Fibroblast of lung (primary cell): ENCODE results near the gene PTPRE. TPM values are rescaled to one million over a fixed set of nuclear protein-coding genes. Genes with fewer than 3 reads are reported as not detected.
A peak's percentile ranks its signal among the peaks of the same experiment; 100 is the strongest.

ENCODE experiments used
- DNase-seq, 2 donors: peaks; one replicate each; pipeline versions ENCODE4 v3.0.0 to v3.0.0-alpha.2; 2010; ENCODE audit warnings: low read depth in 2 of 2
- H2AFZ ChIP-seq: 2 replicates; pipeline ENCODE4 v1.5.1; 2012; ENCODE audit warnings: low read length, control low read depth, inconsistent platforms
- H3K27ac ChIP-seq: 2 replicates; pipeline ENCODE4 v1.5.1; 2011; ENCODE audit warnings: low read length, control low read depth; ENCODE audit not compliant: insufficient read depth
- H3K27me3 ChIP-seq: 2 replicates; pipeline ENCODE4 v1.5.1; 2011; ENCODE audit warnings: mild to moderate bottlenecking, low read length; ENCODE audit not compliant: control insufficient read depth, insufficient read depth
- H3K36me3 ChIP-seq: 2 replicates; pipeline ENCODE4 v1.5.1; 2011; ENCODE audit warnings: low read length; ENCODE audit not compliant: control insufficient read depth, insufficient read depth
- H3K4me1 ChIP-seq: 2 replicates; pipeline ENCODE4 v1.5.1; 2011; ENCODE audit warnings: low read length; ENCODE audit not compliant: control insufficient read depth, insufficient read depth; ENCODE audit errors: extremely low read depth
- H3K4me2 ChIP-seq: 2 replicates; pipeline ENCODE4 v1.5.1; 2011; ENCODE audit warnings: low read length, control low read depth; ENCODE audit not compliant: insufficient read depth; ENCODE audit errors: extremely low read depth
- H3K4me3 ChIP-seq, 4 experiments: fragments of 200-600 bp in 1 of 4; sonication (generic) in 1 of 4; replicated peaks in 1 of 4; 2 replicates each; pipeline ENCODE4 v1.5.1; 2011 to 2016; ENCODE audit warnings: low read length in 4 of 4, low read depth in 3 of 4, mild to moderate bottlenecking in 3 of 4, control low read depth in 2 of 4, inconsistent platforms in 1 of 4, mixed read lengths in 1 of 4; ENCODE audit not compliant: insufficient read depth in 1 of 4; ENCODE audit errors: control extremely low read depth in 1 of 4
- H3K79me2 ChIP-seq: 2 replicates; pipeline ENCODE4 v1.5.1; 2012; ENCODE audit warnings: mild to moderate bottlenecking, low read length, inconsistent platforms; ENCODE audit not compliant: control insufficient read depth, insufficient read depth
- H3K9ac ChIP-seq: 2 replicates; pipeline ENCODE4 v1.5.1; 2011; ENCODE audit warnings: mild to moderate bottlenecking, low read length, control low read depth; ENCODE audit not compliant: insufficient read depth
- H3K9me3 ChIP-seq: 2 replicates; pipeline ENCODE4 v1.5.1; 2012; ENCODE audit warnings: low read depth, low read length; ENCODE audit not compliant: control insufficient read depth, insufficient read depth
- H4K20me1 ChIP-seq: 2 replicates; pipeline ENCODE4 v1.5.1; 2011; ENCODE audit warnings: low read length; ENCODE audit not compliant: control insufficient read depth, insufficient read depth; ENCODE audit errors: extremely low read depth
- CTCF ChIP-seq, 2 donors: IDR thresholded peaks in 1 of 2; conservative IDR thresholded peaks in 1 of 2; 1 replicate in 1 of 2; 2 replicates in 1 of 2; pipeline ENCODE4 v1.5.1; 2011 to 2012; ENCODE audit warnings: low read length in 2 of 2, control low read depth in 1 of 2, inconsistent platforms in 1 of 2, low read depth in 1 of 2, mild to moderate bottlenecking in 1 of 2
- EZH2 ChIP-seq: IDR thresholded peaks from 2 replicates; pipeline ENCODE4 v1.5.1; 2012; ENCODE audit warnings: low read length, control low read depth, mild to moderate bottlenecking; ENCODE audit errors: missing control alignments
- polyA plus RNA-seq, 2 donors: library from polyadenylated mRNA; depleted of rRNA in 1 of 2; stranded (reverse) in 1 of 2; unstranded in 1 of 2; fragments of >200 nt; gene quantifications; 2 replicates each; pipeline ENCODE4 v1.2.1, GENCODE V29; 2011 to 2012; ENCODE audit warnings: missing spikeins in 1 of 2
- total RNA-seq: library from RNA; depleted of rRNA; stranded (reverse); fragments of >200 nt; gene quantifications from 2 replicates; pipeline ENCODE4 v1.2.1, GENCODE V29; 2014

PTPRE gene
- total and polyA plus RNA-seq, 2 donors (not counting 1 experiment from before 2014, with no cell fraction given) = 0.75 to 1.8 TPM

- H3K9ac ChIP-seq = no peak overlapping the region
- no peaks in the 10 kb centered on the region for H3K79me2 ChIP-seq
- TF ChIP-seq EZH2 (no peak), CTCF (conservative IDR thresholded peaks at IDR 0.05 in 1 of 2, IDR thresholded peaks at IDR 0.05 in 1 of 2; ENCODE audit: low read depth in 1 of 2, low read length in 2 of 2) (no peak)
- H3K4me3 ChIP-seq = no peak overlapping the region
- no peaks in the 10 kb centered on the region for H4K20me1 ChIP-seq
- DNase-seq = peak in 1 of 2 donors; percentile 52
- no peak overlapping the region for H3K27ac ChIP-seq
- no peaks in the 10 kb centered on the region for H3K9me3 ChIP-seq
- no peak overlapping the region for H3K4me2 ChIP-seq
- no peaks in the 10 kb centered on the region for H3K36me3 ChIP-seq
- no peak overlapping the region for H2AFZ ChIP-seq
- no peaks in the 10 kb centered on the region for H3K4me1 ChIP-seq
- no peaks in the 10 kb centered on the region for H3K27me3 ChIP-seq
Observed at GRCh38 chr10:127968659-127969058, 61.8 kb downstream of the PTPRE start.

DNA sequence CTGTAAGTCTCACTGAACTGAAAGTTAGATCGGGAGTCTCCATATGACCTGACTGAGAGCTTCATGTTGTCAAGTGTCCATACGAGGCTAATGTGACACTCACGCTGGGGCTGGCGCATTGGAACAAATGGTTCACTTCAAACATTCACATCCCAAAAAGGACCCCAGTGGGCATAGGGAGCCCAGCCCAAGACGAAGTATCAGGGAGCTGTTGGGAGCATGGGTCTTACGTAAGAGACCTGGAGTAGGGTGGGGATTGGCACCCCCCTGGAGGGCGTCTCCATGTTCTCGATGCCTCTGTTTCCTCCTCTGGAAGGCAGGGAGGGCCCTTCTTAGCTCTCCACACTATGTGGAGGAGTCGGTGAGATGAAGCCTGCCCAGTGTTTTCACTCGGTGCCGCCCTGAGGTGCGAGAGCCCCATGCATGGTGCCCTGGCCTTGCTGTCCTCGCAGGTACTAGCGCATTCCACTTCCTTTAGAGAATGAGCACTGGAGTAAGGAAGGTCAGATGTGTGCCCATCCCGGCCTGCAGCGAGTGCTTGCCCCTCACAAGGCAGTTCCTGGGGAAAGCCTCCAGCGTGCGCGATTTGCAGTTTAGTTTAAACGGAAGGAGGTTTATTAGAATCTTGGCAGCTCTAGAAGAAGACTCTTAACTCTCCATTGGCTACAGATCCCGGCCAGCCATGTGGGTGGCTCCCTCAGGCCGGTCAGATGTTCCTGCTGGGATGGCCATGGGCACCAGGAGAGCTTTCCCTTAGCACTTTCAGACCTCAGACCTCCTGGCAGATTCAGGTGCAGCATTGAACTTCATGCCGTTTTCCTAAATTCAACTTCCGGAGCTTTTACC is 64.4 kb downstream of the PTPRE start:
- Histone ChIP-seq H3K9ac (no peak overlapping the region), H4K20me1 (no peaks in the 10 kb centered on the region), H3K79me2 (no peaks in the 10 kb centered on the region), H3K27me3 (no peaks in the 10 kb centered on the region), H3K4me2 (no peak overlapping the region), H3K9me3 (no peaks in the 10 kb centered on the region), H3K36me3 (no peaks in the 10 kb centered on the region), H3K4me1 (no peaks in the 10 kb centered on the region), H2AFZ (no peak overlapping the region), H3K4me3 (no peak overlapping the region), H3K27ac (no peak overlapping the region)
- DNase-seq = no peak
- no peak for TF ChIP-seq CTCF (conservative IDR thresholded peaks at IDR 0.05 in 1 of 2, IDR thresholded peaks at IDR 0.05 in 1 of 2; ENCODE audit: low read depth in 1 of 2, low read length in 2 of 2)
- no peak for TF ChIP-seq EZH2

DNA sequence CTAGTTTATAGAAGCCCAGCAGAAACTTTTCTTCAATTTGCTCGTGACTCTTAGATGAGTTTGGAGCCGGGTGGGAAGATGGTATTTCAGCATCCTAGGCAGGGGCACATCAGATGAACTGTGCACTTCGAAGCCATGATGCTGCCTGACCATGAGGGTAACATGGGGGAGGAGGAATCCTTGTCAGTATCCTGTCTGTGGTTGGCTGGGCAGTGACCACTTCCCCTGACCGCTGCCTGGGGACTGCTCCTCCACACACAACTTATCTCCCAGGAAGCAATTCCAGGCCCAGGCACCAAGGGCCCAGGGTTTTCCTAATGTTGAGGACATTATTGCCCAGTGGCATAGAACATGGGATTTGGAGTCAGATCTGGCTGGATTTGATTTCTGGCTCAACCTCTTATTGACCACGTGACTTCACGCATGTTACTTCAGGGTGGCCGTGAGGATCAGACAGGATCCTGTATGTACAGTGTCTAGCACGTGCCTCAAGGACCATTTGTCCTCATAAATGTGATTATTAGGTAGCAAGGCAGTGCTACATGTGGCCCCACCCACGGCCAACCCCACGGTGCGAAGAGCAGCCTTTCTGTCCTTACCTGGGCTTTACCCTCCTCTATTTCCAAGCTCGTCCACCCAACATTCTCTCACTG is 65.2 kb downstream of the PTPRE start:
- H3K27ac ChIP-seq = no peak overlapping the region
- H2AFZ ChIP-seq = no peak overlapping the region
- H3K36me3 ChIP-seq = no peaks in the 10 kb centered on the region
- H4K20me1 ChIP-seq = no peaks in the 10 kb centered on the region
- H3K9me3 ChIP-seq = no peaks in the 10 kb centered on the region
- H3K9ac ChIP-seq = no peak overlapping the region
- no peaks in the 10 kb centered on the region for H3K27me3 ChIP-seq
- no peaks in the 10 kb centered on the region for H3K4me1 ChIP-seq
- DNase-seq = no peak
- no peak overlapping the region for H3K4me2 ChIP-seq
- H3K4me3 ChIP-seq = no peak overlapping the region
- TF ChIP-seq EZH2 (no peak), CTCF (conservative IDR thresholded peaks at IDR 0.05 in 1 of 2, IDR thresholded peaks at IDR 0.05 in 1 of 2; ENCODE audit: low read depth in 1 of 2, low read length in 2 of 2) (no peak)
- no peaks in the 10 kb centered on the region for H3K79me2 ChIP-seq
